ENCODE measurements around the gene TIGAR.

The TIGAR gene

GRCh38 chr12:4370265-4370664 lies 49.3 kb downstream of the TIGAR start:
- DNase-seq = no peak

DNA sequence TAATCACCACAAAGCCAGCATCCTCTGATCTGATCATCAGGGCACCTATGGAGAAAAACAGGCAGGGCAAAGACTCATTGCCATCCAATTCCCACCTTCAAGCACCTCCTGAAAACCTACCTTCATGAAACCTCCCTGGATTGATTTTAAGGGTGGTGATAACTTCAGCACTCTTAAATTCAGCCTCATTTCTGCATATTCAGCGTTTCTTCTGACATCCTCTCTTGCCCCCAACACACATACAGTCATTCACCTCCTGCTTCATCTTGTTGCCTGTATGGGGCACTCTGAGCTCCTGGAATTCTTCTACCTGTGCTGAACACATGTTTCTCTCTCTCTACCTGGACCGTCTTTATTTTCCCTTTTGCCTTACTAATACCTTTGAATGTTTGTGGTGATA lies 51.6 kb downstream of the TIGAR start:
- DNase-seq = no peak

DNA sequence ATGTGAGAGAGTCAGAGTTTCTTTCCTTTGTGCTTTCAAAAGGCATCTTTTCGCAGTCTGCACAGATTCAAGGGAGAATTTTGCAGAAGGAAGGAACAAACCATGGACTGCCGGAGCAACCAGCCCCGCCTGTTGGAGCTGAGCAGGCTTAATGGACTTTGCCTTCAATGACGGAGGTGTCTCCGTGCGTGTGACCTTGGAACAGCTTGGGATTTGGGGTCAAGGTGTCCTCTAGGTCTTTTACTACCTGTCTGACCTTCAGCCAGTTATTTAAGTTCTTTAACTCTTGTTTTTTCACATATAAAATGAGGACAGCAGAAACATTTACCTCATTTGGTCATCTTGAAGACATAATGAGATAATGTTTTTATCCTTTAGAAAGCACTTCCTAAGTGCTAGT lies 54.4 kb downstream of the TIGAR start:
- no peak for DNase-seq

DNA sequence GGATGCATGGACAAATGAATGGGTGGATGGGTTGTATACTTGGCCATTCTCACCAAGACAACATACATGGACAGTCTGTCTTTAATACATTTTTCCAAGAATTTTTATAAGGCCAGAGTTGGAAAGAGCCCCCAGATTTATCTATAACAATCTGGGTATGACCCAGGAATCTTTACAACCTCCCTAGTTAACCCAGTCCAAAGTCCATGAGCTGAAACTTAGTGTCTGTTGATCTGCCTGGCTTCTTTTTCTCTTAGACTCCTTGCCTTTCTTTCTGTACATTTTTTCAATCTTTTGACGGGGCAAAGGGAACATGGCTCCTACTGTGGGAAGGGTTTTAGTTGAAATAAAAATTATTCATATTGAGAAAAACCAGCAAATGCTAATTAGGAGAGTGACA lies 57.8 kb downstream of the TIGAR start:
- no peak for DNase-seq

- no peak for DNase-seq
These were observed 58.4 kb downstream of the TIGAR start, which contains the start of gene FGF23 for GRCh38 chr12:4379405-4379804. FGF23 (minus strand) TSS chr12:4379712; CDS start chr12:4379582, 130 bp downstream.

GRCh38 chr12:4380332-4380731 lies 59.3 kb downstream of the TIGAR start:
- no peak for DNase-seq

- DNase-seq = no peak
These were observed 62.4 kb downstream of the TIGAR start for GRCh38 chr12:4383304-4383865.

DNA sequence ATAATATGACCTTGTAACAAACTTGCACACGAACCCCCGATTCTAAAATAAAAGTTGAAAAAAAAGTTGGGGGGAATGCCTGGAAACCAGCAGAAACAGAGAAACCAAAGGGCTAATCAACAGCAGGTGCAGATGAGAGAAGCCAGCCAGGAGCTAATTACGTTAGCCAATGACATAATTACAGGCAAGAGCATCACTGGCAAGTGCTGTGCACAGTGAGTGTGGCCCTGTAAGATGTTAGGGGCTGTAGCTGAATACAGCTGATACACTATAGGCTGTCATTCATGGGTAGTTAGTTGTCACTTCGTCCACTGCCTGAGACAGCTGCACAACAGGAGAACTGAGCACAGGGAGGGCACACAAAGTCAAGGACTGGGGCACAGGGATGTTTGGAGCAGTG lies 65.8 kb downstream of the TIGAR start:
- no peak for DNase-seq

DNA sequence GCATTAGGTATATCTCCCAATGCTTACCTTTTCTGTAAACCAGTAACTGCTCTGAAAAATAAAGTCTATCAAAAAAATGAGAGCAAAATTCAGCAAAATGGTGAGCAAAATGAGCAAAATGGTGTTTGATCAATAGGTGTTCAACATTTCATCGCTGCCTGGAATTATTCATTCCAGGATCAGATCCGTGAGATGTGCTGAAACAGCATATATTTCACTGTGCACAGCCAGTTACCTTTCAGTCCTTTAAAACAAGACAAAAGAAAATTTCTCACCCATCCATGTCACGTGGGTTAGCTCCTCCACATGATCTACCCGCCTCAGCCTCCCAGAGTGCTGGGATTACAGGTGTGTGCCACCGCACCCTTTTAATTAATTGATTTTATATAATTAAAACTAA lies 66.6 kb downstream of the TIGAR start:
- DNase-seq = no peak

- DNase-seq = no peak
These were observed 67.0 kb downstream of the TIGAR start for GRCh38 chr12:4388032-4388431.

DNA sequence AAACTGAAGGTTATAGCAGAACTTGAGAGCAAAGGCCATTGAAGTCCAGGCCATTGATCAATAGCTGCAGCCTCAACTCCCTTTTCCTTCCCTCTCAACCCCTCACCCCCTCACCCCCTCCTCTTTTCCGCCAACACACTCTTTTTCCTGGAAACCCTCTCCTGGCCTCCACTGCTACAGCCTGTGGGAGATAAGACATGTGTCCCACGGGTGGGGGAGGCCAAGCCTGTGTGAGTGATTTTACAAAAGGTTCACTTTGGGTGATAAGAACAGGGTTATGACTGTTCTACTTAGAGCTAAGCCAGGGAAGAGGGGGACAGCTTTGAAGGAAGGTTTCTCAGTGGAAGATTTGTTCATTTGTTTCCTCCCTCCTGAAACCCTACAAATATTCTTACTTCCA lies 67.6 kb downstream of the TIGAR start:
- no peak for DNase-seq

- no peak for DNase-seq
These were observed 71.3 kb downstream of the TIGAR start for GRCh38 chr12:4392223-4392742.

- no peak for DNase-seq
These were observed 72.2 kb downstream of the TIGAR start for GRCh38 chr12:4393211-4393610.

DNA sequence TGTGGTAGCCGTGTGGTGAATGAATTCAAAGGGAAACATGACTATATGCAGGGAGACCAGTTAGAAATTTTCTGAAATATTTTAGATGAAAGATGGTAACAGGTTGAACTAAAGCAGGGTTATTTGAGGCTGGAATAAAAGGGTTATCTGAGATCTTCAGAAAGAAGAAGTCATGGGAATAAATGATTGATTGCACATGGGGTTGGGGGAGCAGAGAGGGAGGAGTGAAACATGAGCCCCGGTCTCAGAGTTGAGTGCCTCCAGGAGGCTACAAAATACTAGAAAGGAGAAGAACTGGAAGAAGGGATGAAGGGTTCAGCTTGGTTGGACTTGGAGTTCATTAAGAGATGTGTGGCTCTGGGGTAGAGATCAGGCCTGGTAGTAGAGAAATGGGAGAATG lies 74.8 kb downstream of the TIGAR start:
- DNase-seq = no peak

DNA sequence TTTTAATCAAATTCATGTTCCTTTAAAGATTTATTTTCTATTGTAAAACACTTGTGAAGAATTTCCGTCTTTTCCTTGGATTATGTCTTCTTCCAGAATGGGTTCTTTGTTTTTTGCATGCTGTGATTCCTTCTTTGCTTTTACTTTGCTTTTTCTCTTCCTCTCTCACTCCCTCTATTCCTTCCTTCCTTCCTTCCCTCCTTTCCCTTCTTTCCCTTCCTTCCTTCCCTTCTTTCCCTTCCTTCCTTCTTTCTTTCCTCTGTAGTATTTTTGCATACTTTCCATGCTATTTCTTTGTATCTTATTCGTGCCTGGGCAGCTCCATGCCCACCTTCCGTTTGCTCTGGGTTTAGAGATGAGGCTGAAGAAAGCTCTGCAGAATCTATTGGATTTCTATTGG lies 80.1 kb downstream of the TIGAR start:
- DNase-seq = no peak

DNA sequence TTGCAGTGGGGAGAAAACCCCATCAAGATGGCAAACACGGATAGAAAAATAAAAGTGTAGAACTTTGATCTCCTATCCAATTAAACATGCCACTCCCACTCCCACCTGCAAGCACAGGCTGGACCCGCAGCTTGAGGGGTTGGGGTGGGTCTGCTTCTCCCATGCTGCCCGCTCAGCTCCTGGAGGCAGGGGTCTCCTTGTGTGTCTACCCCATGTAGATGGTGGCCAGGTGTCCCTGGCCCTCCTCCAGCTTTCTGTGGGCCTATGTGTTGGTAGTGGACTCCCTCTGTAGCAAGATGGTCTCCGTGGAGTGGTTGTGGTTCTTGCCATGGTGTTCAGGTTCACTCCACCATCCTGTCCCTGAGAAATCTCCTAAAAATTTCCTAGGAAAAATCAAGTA lies 82.0 kb downstream of the TIGAR start:
- no peak for DNase-seq

All from amygdala (tissue), 56 donors.